Loucy (cell line): ENCODE results near the gene VCAN.

Experiments
- CTCF ChIP-seq: fragments of 200-600 bp; sonication (generic); conservative IDR thresholded peaks from 2 replicates; pipeline ENCODE4 v1.5.1; 2014; ENCODE audit warnings: mild to moderate bottlenecking, antibody characterized with exemption, low read length
- EZH2phosphoT487 ChIP-seq: fragments of 200-600 bp; IDR thresholded peaks from 2 replicates; pipeline ENCODE4 v1.6.1; 2018; ENCODE audit warnings: antibody characterized with exemption, mild to moderate bottlenecking, moderate library complexity, borderline replicate concordance

- no peak for TF ChIP-seq CTCF
- no peak for TF ChIP-seq EZH2phosphoT487
Measured at GRCh38 chr5:83434946-83435345, 36.6 kb upstream of the VCAN start.
